Esophagus muscularis mucosa (tissue), 4 donors: ENCODE data around the gene NEDD9. TPM values are rescaled to one million over a fixed set of nuclear protein-coding genes. Genes with fewer than 3 reads are reported as not detected.

ENCODE experiments used
- DNase-seq: peaks from one replicate; pipeline ENCODE4 v3.0.0-alpha.2; 2017; ENCODE audit errors: extremely low spot score
- H3K27ac ChIP-seq, 4 donors: fragments of 200-600 bp; sonication (generic); replicated peaks in 1 of 4; 1 replicate in 3 of 4; 2 replicates in 1 of 4; pipeline ENCODE4 v1.5.1; 2016 to 2019; ENCODE audit warnings: mild to moderate bottlenecking in 1 of 4
- H3K27me3 ChIP-seq, 4 donors: fragments of 200-600 bp; sonication (generic); one replicate each; pipeline versions ENCODE4 v1.5.1 to v1.6.0; 2016 to 2019
- H3K36me3 ChIP-seq, 4 donors: fragments of 200-600 bp; sonication (generic); one replicate each; pipeline ENCODE4 v1.5.1; 2016 to 2019
- H3K4me1 ChIP-seq, 4 donors: fragments of 200-600 bp; sonication (generic); one replicate each; pipeline ENCODE4 v1.5.1; 2016 to 2019
- H3K4me3 ChIP-seq, 4 donors: fragments of 200-600 bp; sonication (generic); 1 replicate in 2 of 4; 2 replicates in 2 of 4; pipeline ENCODE4 v1.5.1; 2016 to 2019; ENCODE audit warnings: mild to moderate bottlenecking in 4 of 4, moderate library complexity in 1 of 4
- H3K9me3 ChIP-seq, 4 donors: fragments of 200-600 bp; sonication (generic); 1 replicate in 3 of 4; 2 replicates in 1 of 4; pipeline ENCODE4 v1.5.1; 2016 to 2019
- EP300 ChIP-seq: sonication (generic); formaldehyde crosslinking; IDR thresholded peaks from one replicate; pipeline ENCODE4 v1.6.1; 2017; ENCODE audit warnings: antibody characterized with exemption
- POLR2A ChIP-seq: fragments of 450-650 bp; IDR thresholded peaks from one replicate; pipeline ENCODE4 v1.6.1; 2017; ENCODE audit warnings: antibody characterized with exemption, moderate library complexity, mild to moderate bottlenecking, low read depth
- POLR2AphosphoS5 ChIP-seq, 2 donors: sonication (generic); formaldehyde crosslinking; IDR thresholded peaks; one replicate each; pipeline ENCODE4 v1.6.1; 2017; ENCODE audit warnings: antibody characterized with exemption in 2 of 2
- WGBS: methylation state at CpG from one replicate; pipeline ENCODE4 v1.1.5; 2018; 5-methylcytosine and 5-hydroxymethylcytosine counted together
- intact Hi-C: fragments of 100-400 bp; cut with DNase I; formaldehyde crosslinking; loops from one replicate; pipeline ENCODE4 v1.15.1; 2023
- total RNA-seq, 4 donors: library from RNA; depleted of rRNA; stranded (reverse); fragments of >200 nt; gene quantifications; one replicate each; pipeline versions ENCODE4 v1.1.0 to v1.2.1, GENCODE V29; 2016
- TF ChIP-seq, protein P1 (sequence below), 3 experiments: fragments of 200-600 bp in 2 of 3; fragments of 450-650 bp in 1 of 3; sonication (generic) in 2 of 3; IDR thresholded peaks; one replicate each; pipeline ENCODE4 v1.5.1; 2017 to 2019; ENCODE audit warnings: antibody characterized with exemption in 3 of 3, mild to moderate bottlenecking in 2 of 3, moderate library complexity in 1 of 3

Gene NEDD9
- total RNA-seq, 4 donors from 2014 or later, result 18.3 to 47.2 (median 32.9) TPM

DNA sequence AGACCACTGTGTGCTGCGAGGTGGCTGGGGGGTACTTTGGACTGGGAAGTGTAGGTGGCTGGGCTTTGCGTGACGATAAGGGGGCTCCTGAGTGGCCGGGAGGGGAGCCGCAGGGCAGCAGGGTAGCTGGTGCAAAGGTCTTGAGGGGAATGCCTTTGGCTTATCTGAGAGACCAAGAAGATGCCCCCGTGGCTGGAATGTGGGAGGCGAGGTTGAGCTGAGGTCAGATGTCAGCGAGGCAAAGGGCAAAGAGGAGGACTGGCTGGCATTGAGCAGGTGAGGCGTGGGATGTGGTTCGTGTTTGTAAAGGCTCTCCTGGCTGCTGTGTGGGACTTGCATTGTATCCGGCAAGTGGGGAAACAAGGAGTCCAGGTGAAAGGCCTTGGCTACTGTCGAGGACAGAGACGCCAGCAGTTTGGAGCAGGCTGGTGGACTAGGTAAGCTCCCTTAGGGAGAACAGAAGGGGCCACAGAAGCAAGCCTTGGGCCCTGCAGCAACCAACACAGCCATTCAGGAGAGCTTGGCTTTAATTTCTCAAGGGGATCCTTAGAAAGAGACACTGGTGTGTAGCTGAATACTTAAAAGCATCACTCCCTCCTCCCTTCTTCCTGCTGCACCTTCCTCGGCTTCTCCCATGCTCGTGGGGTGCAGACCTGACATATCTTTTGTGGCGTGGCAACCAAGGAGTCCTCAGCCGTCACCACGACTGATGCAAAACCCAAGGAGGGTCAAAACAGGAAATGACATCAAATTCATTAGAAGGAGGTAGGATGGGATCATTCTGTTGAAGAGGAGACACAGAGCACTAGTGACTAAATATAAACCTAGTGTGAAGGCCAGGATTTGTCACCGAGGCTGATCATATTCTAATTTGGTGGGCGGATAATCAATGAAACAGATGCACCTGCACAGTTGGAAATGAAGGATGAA, 67.5 kb downstream of the NEDD9 start:
- H3K4me1 ChIP-seq, result no peaks in the 10 kb centered on the region
- intact Hi-C loops, result loop anchor here (10.0 kb wide), 1 partner anchor 80 kb away; no protein-coding TSS in a partner anchor
- H3K27ac ChIP-seq, result no peak overlapping the region
- WGBS, result 91% methylated on average over 20 of the region's 20 CpGs
- H3K27me3 ChIP-seq, result no peaks in the 10 kb centered on the region
- H3K36me3 ChIP-seq, result no peaks in the 10 kb centered on the region
- DNase-seq, result no peak
- H3K4me3 ChIP-seq, result no peak overlapping the region
- H3K9me3 ChIP-seq, result no peaks in the 10 kb centered on the region
- TF ChIP-seq POLR2A (no peak), EP300 (no peak), POLR2AphosphoS5 (IDR thresholded peaks at IDR 0.05) (no peak)
- TF ChIP-seq, protein P1, sequence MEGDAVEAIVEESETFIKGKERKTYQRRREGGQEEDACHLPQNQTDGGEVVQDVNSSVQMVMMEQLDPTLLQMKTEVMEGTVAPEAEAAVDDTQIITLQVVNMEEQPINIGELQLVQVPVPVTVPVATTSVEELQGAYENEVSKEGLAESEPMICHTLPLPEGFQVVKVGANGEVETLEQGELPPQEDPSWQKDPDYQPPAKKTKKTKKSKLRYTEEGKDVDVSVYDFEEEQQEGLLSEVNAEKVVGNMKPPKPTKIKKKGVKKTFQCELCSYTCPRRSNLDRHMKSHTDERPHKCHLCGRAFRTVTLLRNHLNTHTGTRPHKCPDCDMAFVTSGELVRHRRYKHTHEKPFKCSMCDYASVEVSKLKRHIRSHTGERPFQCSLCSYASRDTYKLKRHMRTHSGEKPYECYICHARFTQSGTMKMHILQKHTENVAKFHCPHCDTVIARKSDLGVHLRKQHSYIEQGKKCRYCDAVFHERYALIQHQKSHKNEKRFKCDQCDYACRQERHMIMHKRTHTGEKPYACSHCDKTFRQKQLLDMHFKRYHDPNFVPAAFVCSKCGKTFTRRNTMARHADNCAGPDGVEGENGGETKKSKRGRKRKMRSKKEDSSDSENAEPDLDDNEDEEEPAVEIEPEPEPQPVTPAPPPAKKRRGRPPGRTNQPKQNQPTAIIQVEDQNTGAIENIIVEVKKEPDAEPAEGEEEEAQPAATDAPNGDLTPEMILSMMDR (IDR thresholded peaks at IDR 0.05), result no peak

DNA sequence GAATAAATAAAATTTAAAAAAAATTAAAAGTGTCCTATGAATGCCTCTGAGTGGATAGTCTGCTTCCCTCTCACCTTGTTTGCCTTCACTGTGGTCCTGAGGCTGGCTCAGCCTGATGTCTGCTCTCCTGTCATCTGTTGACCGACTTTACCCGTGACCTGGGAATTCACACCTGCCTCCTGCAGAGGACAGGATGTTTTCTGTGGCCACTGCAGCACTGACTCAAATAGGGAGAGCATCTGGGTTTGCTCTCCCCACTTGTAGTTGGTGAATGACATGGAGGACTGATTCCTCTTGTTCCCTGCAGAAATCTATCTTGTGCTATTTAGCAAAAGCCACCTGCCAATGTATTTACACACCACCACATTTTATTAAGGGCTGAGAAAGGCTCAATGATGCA, 68.5 kb downstream of the NEDD9 start:
- no peak overlapping the region for H3K4me3 ChIP-seq
- 100% methylated on average over 2 of the region's 2 CpGs for WGBS
- H3K4me1 ChIP-seq, result no peaks in the 10 kb centered on the region
- H3K36me3 ChIP-seq, result no peaks in the 10 kb centered on the region
- H3K27ac ChIP-seq, result no peak overlapping the region
- TF ChIP-seq, protein P1 (IDR thresholded peaks at IDR 0.05), result no peak
- TF ChIP-seq POLR2A, result no peak
- no peak for TF ChIP-seq POLR2AphosphoS5 (IDR thresholded peaks at IDR 0.05)
- no peak for TF ChIP-seq EP300
- intact Hi-C loops, result loop anchor here (10.0 kb wide), 1 partner anchor 81 kb away; no protein-coding TSS in a partner anchor
- H3K9me3 ChIP-seq, result no peaks in the 10 kb centered on the region
- no peaks in the 10 kb centered on the region for H3K27me3 ChIP-seq
- DNase-seq, result no peak

- Histone ChIP-seq H3K27ac (no peak overlapping the region), H3K4me3 (no peak overlapping the region), H3K4me1 (no peaks in the 10 kb centered on the region), H3K27me3 (no peaks in the 10 kb centered on the region), H3K9me3 (no peaks in the 10 kb centered on the region), H3K36me3 (no peaks in the 10 kb centered on the region)
- WGBS, result 100% methylated on average over 3 of the region's 3 CpGs
- intact Hi-C loops, result loop anchor here (10.0 kb wide), 1 partner anchor 83 kb away; no protein-coding TSS in a partner anchor
- no peak for DNase-seq
- TF ChIP-seq, protein P1 (IDR thresholded peaks at IDR 0.05), result no peak
- TF ChIP-seq POLR2AphosphoS5 (IDR thresholded peaks at IDR 0.05) (no peak), POLR2A (no peak), EP300 (no peak)
Observed at GRCh38 chr6:11162262-11162661, 70.2 kb downstream of the NEDD9 start.

DNA sequence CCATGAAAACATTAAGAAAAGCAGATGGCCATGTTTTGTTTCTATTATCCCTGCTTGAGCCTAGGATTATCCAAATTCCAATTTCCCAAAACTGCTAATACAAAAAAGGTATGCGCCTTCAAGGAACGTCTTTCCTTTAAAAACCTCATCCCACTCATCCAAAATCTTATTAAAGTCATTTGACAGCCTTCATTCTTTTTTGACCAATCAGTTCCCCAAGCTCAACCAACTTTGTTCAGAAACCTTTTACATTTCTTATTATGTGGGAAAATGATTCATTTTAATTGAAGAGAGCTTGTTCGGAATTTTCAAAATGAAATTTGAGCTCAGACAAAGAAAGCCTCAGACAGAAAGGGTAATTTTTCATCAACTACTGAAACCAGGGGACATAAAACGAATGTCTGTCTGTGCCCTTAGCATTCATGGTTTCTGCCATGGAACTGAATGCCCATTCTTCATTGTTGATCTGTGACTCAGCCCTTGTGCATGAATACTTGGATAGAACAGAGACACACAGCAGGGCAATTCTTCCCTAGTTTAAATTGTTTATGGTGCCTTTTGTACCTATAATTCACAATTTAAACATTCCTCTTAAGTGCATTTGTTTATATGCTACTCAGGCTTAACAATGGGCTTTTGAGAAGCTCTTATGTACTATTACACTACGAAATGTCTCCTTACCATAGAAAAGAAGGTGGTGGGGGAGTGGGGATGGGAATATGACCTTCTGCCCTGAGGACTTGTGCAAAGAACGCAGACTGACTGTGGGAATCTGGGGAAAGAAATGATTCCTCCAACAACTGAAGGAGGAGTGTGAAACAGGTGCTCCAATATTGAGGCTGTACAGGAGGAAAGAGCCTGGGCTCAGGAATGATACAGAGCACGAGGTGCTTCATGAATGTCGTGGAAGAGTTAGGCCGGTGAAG, 71.2 kb downstream of the NEDD9 start:
- Histone ChIP-seq H3K4me3 (no peak overlapping the region), H3K36me3 (no peaks in the 10 kb centered on the region), H3K27ac (no peak overlapping the region), H3K4me1 (no peaks in the 10 kb centered on the region), H3K9me3 (no peaks in the 10 kb centered on the region), H3K27me3 (no peaks in the 10 kb centered on the region)
- TF ChIP-seq EP300 (no peak), POLR2AphosphoS5 (IDR thresholded peaks at IDR 0.05) (no peak), POLR2A (no peak)
- TF ChIP-seq, protein P1 (IDR thresholded peaks at IDR 0.05), result no peak
- DNase-seq, result no peak
- intact Hi-C loops, result loop anchor here (10.0 kb wide), 1 partner anchor 84 kb away; no protein-coding TSS in a partner anchor
- WGBS, result 86% methylated on average over 9 of the region's 9 CpGs
